IMR-90 (cell line): Measurements from ENCODE around the gene DDX6.

Source experiments
- BHLHE40 ChIP-seq: fragments of 150-350 bp; IDR thresholded peaks from 2 replicates; pipeline ENCODE4 v1.6.1; 2016; ENCODE audit warnings: mild to moderate bottlenecking, low read depth, low read length
- CEBPB ChIP-seq: IDR thresholded peaks from 2 replicates; pipeline ENCODE4 v1.6.1; 2012; ENCODE audit warnings: low read depth, low read length, improper control_type of control experiment
- FOS ChIP-seq: fragments of 150-350 bp; IDR thresholded peaks from 2 replicates; pipeline ENCODE4 v1.6.1; 2016; ENCODE audit warnings: low read depth, low read length
- MAFK ChIP-seq: IDR thresholded peaks from 2 replicates; pipeline ENCODE4 v1.6.1; 2012; ENCODE audit warnings: low read depth, low read length, improper control_type of control experiment
- MAZ ChIP-seq: IDR thresholded peaks from 2 replicates; pipeline ENCODE4 v1.6.1; 2012; ENCODE audit warnings: low read depth, mild to moderate bottlenecking, low read length, improper control_type of control experiment, moderate library complexity, borderline replicate concordance
- MXI1 ChIP-seq: IDR thresholded peaks from 2 replicates; pipeline ENCODE4 v1.6.1; 2012; ENCODE audit warnings: low read depth, mild to moderate bottlenecking, low read length, moderate library complexity, borderline replicate concordance
- POLR2A ChIP-seq: IDR thresholded peaks from 2 replicates; pipeline ENCODE4 v1.6.1; 2012; ENCODE audit warnings: mild to moderate bottlenecking, low read depth, low read length
- RAD21 ChIP-seq: IDR thresholded peaks from 2 replicates; pipeline ENCODE4 v1.6.1; 2012; ENCODE audit warnings: low read length, improper control_type of control experiment
- RCOR1 ChIP-seq: IDR thresholded peaks from 2 replicates; pipeline ENCODE4 v1.6.1; 2012; ENCODE audit warnings: mild to moderate bottlenecking, low read length, improper control_type of control experiment; ENCODE audit not compliant: insufficient replicate concordance
- RFX5 ChIP-seq: IDR thresholded peaks from 2 replicates; pipeline ENCODE4 v1.8.0; 2012; ENCODE audit warnings: low read depth, mild to moderate bottlenecking, low read length, moderate library complexity
- SMC3 ChIP-seq: fragments of 150-350 bp; IDR thresholded peaks from 2 replicates; pipeline ENCODE4 v1.6.1; 2016; ENCODE audit warnings: low read depth, mild to moderate bottlenecking, antibody characterized with exemption, low read length, moderate library complexity
- USF2 ChIP-seq: fragments of 150-350 bp; IDR thresholded peaks from 2 replicates; pipeline ENCODE4 v1.6.1; 2017; ENCODE audit warnings: mild to moderate bottlenecking, antibody characterized with exemption, low read length, low read depth
- TF ChIP-seq, protein P1 (sequence below): conservative IDR thresholded peaks from 2 replicates; pipeline ENCODE4 v1.5.1; 2012; ENCODE audit warnings: mild to moderate bottlenecking, low read depth, low read length, improper control_type of control experiment
- TF ChIP-seq, protein P2 (sequence below): fragments of 150-350 bp; IDR thresholded peaks from 2 replicates; pipeline ENCODE4 v1.6.1; 2016; ENCODE audit warnings: low read depth, mild to moderate bottlenecking, low read length, moderate library complexity, borderline replicate concordance

DNA sequence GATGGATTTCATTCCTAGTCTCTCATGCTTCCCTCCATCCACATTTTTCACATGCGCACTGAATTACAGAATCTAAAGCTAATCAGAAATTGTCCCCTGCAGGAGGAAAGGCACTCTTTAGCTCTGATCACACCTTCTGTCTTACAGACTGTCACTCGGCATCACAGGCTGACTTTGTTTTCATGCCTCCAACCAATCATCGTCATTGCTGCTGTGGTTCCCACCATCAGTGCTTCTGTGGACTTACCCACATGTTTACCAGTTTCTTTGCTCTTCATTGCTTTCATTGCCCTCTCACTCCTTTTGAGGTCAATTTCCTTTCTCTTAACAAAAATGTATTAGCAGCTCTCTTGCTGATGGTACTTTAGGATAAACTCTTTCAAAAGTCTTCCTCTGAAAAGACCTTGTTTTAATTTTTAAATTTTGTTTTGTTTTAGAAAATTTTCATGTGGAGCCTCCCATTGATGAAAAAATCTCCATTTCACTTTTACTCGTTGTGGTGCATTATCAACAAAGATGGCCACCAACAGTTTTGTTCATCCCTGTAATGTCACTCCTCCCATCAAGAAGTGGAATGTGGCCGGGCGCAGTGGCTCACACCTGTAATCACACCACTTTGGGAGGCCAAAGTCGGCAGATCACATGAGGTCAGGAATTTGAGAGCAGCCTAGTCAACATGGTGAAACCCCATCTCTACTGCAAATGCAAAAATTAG, 91.3 kb downstream of the DDX6 start:
- TF ChIP-seq, protein P1, sequence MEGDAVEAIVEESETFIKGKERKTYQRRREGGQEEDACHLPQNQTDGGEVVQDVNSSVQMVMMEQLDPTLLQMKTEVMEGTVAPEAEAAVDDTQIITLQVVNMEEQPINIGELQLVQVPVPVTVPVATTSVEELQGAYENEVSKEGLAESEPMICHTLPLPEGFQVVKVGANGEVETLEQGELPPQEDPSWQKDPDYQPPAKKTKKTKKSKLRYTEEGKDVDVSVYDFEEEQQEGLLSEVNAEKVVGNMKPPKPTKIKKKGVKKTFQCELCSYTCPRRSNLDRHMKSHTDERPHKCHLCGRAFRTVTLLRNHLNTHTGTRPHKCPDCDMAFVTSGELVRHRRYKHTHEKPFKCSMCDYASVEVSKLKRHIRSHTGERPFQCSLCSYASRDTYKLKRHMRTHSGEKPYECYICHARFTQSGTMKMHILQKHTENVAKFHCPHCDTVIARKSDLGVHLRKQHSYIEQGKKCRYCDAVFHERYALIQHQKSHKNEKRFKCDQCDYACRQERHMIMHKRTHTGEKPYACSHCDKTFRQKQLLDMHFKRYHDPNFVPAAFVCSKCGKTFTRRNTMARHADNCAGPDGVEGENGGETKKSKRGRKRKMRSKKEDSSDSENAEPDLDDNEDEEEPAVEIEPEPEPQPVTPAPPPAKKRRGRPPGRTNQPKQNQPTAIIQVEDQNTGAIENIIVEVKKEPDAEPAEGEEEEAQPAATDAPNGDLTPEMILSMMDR: no peak
- TF ChIP-seq FOS (no peak), RAD21 (no peak), POLR2A (no peak), CEBPB (no peak), USF2 (no peak), RCOR1 (no peak), MAFK (no peak), RFX5 (no peak), SMC3 (no peak), MAZ (no peak), BHLHE40 (no peak), MXI1 (no peak)
- TF ChIP-seq, protein P2, sequence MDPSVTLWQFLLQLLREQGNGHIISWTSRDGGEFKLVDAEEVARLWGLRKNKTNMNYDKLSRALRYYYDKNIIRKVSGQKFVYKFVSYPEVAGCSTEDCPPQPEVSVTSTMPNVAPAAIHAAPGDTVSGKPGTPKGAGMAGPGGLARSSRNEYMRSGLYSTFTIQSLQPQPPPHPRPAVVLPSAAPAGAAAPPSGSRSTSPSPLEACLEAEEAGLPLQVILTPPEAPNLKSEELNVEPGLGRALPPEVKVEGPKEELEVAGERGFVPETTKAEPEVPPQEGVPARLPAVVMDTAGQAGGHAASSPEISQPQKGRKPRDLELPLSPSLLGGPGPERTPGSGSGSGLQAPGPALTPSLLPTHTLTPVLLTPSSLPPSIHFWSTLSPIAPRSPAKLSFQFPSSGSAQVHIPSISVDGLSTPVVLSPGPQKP: no peak
